Right hindlimb (tissue), 1 donor: Measurements from ENCODE around the gene STK36.

ENCODE experiments used
- DNase-seq: peaks from one replicate; pipeline ENCODE4 v3.0.0-alpha.2; 2018

Gene STK36

DNA sequence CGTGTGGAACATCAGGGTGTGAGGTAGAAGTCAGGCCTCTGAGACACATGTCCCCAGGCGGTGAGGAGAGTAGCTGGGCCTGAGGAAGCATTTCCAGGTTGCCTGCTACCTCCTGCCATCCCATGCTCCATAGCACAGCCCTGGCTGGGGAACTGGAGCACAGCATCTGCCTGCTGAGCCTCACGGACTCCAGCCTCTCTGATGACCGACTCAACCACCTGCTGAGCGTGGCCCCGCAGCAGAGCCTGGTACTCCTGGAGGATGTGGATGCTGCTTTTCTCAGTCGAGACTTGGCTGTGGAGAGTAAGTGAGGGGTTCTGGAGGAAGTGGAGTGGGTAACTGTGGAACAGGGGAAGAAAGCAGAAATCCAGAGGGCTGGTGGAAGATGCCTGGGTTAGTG lies 9.5 kb upstream of the STK36 start:
- DNase-seq = no peak

DNA sequence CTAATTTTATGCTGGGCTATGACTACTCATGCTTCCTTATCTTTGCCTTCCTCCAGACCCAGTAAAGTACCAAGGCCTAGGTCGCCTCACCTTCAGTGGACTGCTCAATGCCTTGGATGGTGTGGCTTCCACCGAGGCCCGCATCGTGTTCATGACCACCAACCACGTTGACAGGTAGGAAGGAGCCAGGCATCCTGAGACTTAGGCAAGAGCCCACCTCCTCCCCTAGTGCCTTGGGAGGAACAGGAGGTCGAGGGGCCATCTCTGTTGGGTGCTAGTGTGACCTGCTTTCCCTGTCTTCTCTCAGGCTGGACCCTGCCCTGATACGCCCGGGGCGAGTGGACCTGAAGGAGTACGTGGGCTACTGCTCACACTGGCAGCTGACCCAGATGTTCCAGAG lies 9.1 kb upstream of the STK36 start:
- DNase-seq = no peak

DNA sequence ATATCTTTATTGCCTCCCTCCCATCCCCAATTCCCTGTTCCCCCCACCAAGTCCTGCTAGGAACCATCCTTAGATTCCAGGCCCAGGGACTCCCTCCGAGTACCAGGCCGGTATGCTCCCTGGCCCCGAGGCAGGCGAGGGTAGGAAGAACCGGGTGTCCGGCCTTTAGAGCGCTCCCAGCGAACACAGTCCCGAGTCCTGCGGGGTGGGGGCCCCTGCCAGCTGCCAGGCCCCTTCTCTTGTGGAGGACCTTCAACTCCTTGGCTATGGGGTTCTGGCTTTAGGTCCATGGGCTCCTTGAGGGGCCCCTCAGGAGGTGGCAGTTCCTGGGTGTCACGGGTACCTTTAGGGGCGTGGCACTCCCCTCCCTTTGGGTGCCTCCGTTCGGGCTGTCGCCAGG lies 8.0 kb upstream of the STK36 start:
- DNase-seq = no peak

DNA sequence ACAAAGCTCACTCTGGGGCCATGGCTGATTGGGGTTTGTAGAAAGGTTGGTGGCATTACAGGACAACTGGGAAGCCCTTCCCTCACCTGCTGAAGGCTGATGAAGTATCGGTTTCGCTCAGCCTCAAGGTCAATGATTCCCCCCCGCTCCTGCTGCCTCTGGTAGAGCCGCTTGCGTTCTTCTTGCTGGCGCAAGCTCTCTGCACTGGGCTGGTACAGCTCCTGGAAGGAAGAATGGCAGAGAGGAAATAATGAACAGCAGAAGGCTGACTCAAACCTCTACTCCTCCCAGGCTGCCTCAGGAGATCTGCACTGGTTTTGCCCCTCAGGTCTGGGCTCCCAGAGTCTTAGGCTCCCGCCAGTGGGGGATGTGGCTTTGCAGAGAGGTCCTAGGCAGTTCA lies 7.2 kb upstream of the STK36 start:
- DNase-seq = no peak

DNA sequence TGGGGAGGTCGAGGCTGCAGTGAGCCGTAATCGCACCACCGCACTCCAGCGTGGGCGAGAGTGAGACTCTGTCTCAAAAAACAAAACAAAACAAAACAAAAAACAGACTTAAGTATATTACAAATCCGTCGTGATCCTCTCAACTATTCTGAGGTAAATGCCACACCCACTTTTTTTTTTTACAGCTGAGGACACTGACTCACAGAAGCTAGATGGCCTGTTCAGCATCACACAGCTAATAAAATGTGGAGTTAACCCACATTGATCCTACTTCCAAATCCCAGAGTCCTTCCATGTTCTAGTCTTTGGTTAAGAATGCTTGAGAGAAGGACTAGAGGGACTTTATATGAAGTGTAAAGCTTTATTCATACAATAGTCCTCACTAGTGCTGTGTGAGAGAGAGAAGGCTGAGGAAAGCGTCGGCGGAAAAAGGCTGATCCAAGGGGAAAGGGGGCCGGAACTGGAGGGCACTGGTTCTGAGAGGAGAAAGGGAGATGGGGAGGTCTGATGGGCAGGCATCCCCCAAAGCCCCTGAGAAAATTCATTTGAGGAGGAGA lies 711 bp upstream of the STK36 start:
- no peak for DNase-seq

DNA sequence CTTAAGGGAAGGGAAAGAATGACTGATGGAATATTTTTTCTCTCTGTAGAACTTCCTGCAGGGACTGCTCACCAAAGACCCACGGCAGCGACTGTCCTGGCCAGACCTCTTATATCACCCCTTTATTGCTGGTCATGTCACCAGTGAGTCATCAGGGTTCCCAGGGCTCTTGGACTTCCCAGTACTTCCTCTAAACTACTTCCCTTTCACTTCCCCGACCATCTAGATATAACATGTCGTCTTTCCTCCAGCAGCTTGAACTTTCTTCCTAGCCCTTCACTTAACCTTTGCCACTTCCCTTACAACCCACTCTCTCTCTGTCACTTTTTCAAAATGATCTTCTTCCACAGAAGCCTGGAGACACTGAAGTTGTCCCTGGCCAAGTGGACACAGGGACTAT lies 7.2 kb downstream of the STK36 start:
- DNase-seq = no peak

DNA sequence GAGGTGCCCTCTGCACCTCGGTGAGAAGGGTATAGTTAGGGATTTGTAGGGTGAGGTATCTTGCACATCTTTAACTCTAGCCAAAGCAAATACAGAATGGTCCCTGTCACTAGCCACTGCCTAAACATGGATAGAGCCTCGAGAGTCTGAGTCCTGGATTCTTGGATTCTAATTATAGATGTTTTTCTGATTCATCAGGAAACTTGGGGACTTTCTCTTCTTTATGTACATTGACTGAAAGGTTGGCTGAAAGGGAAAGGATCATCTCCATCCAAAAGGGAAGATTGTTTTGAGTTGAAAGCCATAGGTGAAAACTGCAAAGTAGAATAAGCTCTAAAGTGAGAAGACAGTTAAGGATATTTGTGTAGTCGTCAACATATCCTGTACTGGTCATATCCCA lies 8.2 kb downstream of the STK36 start:
- DNase-seq = no peak

DNA sequence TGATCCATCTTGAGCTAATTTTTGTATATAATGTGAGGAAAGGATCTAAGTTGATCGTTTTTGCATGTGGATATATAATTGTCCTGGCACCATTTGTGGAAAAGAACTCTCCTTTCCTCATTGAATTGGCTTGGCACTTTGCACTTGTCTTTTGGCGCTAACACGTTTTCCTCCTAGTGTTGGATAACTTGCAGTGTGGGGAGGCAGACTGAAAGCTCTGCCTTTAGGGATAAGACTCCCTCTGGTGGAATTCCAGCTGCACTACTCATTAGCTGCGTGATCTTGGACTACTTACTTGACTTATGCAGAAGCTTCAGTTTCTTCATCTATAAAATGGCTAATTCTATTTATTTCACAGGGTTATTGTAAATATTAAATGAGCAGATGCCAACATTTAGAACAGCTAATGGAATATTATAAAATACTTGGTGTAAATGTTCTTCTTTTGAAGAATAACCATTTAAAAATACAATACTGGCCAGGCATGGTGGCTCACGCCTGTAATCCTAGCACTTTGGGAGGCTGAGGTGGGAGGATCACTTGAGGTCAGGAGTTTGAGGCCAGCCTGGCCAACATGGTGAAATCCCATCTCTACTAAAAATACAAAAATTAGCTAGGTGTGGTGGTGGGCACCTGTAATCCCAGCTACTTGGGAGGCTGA lies 15.6 kb downstream of the STK36 start:
- DNase-seq = peak; percentile 80

DNA sequence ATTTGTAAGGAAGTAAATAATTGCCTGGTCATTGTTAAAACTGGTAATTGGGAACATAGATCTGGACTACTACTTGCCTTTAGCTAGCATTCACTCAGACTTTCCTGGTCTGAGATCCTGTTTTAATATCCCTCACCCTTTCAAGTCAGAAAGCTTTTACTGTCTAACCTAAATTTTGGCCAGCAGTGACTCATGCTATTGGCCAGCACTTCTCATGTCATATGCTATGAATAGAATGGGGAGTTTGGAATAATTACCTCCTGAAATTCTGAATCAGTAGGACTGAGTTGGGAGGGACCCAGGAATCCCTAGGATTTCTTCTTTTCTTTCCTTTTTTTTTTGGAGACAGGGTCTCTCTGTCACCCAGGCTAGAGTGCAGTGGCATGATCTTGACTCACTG lies 19.3 kb downstream of the STK36 start:
- DNase-seq = peak; percentile 30

DNA sequence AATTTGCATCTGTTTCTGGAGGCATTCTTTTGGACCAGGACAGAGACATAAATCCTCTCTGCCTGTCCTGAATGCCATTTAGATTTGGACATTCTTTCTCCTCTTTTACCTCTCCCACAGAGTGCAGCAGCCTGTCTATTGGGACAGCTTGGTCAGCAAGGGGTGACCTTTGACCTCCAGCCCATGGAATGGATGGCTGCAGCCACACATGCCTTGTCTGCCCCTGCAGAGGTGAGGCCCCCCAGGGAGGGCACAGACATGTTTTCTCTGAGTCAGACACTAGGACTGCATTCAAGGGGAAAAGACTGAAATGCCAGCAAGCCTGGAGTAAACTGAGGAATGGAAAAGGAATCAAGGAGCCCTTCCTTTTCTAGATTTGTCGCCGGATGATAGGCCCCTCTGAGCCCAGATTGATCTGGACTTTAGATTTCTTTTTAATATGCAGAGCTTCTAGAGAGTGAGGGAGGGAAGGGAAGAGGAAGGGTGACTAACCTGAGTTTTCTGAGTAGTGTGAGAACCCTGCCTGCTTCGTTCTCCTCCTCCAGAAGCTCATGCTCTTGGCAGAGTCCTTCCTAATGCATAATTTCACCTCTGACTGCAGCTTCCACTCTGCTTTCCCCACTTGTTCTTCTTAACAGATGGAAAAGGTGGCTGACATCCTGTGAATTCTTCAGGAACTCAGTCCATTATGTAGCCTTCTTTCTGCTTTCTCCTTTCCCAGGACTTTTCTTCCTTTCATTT lies 22.7 kb downstream of the STK36 start:
- DNase-seq = no peak

DNA sequence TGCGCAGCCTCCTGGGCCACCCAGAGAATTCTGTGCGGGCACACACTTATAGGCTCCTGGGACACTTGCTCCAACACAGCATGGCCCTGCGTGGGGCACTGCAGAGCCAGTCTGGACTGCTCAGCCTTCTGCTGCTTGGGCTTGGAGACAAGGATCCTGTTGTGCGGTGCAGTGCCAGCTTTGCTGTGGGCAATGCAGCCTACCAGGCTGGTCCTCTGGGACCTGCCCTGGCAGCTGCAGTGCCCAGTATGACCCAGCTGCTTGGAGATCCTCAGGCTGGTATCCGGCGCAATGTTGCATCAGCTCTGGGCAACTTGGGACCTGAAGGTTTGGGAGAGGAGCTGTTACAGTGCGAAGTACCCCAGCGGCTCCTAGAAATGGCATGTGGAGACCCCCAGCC lies 27.0 kb downstream of the STK36 start:
- no peak for DNase-seq

DNA sequence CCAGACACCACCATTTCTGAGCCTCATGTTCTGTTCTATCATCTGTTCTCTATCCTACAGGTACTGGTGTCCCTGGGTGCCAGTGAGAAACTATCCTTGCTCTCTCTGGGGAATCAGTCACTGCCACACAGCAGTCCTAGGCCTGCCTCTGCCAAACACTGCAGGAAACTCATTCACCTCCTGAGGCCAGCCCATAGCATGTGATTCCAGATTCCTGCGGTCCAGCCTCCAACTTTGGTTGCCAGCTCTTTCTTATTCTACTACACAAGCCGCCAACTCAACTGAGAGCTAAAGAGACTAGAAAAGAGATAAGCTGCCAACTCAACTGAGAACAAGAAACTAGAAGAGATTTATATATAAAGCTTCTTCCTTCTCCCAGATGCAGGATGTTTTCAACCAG lies 29.9 kb downstream of the STK36 start:
- no peak for DNase-seq

DNA sequence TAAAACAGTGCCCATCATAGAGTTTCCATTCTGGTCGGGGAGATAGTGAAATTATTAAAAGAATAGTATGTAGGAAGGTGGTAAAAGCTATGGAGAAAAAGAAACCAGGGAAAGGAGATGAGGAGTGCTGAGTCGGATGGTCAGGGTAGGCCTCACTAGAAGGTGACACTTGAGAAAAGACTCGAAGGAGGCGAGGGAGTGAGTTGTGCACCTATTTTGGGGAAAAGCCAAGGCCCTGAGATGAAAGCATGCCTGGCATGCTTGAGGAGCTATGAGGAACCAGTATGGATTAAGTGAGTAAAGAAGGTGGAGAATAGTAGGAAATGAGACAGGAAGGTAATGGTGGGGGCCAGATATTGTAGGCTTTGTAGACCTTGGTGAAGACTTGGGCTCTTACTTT lies 31.5 kb downstream of the STK36 start:
- no peak for DNase-seq

DNA sequence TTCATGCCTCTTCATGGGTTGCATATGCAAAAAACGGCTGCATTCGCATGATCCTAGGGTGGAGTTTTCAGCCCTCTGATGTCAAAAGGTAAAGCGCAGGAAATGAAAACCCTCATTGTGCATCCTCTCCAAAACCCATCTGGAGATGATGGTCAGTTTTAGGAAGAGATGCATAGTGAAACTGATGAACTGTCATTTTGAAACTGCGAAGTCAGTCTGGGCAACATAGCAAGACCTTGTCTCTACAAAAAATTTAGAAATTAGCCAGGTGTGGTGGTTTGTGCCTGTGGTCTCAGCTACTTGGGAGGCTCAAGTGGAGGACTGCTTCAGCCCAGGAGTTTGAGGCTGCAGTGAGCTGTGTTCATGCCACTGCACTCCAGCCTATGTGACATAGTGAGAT lies 36.2 kb downstream of the STK36 start:
- DNase-seq = no peak

DNA sequence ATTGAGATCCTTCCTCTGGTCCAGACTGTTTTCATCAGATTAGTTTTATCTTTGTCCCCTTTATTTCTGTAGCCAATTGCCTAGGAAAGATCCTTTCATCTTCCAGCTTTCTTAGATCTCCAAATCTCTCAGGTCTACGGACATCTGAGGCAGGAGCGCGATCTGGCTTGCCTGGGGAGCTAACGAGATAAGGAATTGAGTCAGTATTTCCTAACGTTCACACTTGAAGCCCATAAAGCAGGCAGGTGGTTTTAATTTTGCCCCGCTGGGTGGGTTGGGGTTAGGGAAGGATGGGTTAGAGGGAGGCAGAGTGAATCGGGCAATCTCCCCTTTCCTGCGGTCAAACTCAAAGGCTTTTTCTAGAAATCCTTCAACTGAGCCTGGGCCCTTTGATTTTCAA lies 38.0 kb downstream of the STK36 start:
- no peak for DNase-seq

DNA sequence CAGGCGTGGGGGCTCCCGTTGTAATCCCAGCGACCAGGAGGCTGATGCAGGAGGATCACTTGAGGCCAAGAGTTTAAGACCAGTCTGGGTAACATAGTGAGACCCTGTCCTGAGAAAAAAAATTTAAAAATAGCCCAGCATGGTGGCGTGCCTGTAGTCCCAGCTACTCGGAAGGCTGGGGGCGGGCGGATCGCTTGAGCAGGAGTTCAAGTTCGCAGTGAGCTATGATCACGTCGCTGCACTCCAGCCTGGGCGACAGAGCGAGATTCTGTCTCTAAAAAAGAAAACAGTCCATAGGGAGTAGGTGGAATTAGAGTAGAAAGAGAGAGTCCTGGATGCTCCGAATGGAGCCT lies 38.4 kb downstream of the STK36 start:
- DNase-seq = no peak

DNA sequence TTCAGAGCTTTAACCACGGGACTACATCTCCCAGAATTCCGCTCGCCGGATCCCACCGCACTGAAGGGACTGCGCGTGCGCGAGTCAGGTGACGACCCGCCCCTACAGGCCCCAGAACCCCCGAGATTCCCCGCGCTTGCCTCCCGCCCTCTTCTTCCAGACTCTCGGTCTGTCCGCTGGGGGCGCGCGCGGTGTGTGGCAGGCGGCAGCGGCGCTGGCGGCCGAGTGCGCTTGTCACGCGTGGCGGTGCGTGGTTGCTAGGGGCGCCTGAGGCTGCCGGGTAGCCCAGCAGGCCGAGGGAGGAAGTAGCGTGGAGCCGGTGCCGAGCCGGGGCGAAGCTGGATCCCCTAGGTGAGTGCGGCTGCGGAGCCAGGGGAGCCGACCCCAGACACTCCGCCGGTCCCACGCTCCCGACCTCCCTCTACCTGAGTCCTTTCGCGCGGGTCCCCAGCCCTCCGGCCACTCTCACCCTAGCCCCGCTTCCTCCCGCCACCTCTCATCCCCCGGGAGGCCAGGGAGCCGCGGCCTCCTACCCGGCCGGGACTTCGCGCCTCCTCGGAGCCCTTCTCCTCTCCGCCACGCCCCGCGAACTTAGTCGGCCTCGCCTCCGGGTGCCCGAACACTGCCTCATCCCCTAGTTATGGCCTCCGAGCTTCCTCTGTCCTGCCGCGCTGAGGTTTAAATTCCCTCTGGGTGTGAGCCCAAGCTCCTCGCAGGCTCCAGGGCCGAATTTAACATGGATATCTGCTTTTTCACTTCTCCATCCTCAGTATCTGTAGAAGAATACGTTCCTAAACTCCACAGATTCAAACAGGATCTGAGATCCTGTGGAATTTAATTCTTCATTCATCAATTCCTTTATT lies 39.0 kb downstream of the STK36 start, which contains the start of gene TTLL4:
Gene TTLL4, plus strand, starts transcription at position 149 of the 863 bp plus-strand sequence. CDS start 26,842 bp downstream, outside the sequence.
- peak; percentile 98 for DNase-seq

DNA sequence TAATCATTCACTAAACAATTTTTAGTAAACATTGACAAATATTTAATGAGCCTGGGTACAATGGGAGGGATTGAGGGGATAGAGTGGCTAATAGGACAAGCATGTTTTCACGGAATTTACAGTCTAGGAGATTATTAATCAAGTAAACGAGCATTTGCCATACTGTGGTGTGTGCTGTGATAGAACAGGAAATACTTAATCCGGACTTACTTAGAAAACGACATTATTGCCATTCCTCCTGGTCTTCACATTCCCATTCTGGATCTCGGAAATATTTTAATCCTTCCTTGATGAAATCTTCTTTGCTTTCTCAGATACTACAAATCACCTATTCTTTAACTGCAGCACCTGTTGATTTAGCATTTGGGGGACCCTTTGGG lies 39.7 kb downstream of the STK36 start:
- DNase-seq = no peak

DNA sequence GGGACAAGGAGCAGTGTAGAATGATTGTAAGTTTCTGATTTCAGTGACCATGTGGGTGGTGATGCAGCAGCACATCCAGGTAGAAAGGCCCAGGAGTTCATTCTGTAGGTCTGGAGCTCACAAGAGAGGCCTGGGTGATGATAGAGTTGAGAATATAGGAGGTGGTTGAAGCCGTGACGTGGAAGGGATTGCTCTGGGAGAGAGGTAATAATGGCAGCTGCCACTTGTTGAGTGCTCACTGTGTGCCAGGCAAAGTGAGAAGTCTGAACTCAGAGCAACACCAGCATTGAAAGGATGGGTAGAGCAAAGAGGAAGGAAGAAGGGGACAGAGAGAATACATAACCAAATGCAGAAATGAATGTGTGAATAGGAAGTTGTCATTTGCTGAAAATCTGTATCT lies 42.0 kb downstream of the STK36 start:
- no peak for DNase-seq

DNA sequence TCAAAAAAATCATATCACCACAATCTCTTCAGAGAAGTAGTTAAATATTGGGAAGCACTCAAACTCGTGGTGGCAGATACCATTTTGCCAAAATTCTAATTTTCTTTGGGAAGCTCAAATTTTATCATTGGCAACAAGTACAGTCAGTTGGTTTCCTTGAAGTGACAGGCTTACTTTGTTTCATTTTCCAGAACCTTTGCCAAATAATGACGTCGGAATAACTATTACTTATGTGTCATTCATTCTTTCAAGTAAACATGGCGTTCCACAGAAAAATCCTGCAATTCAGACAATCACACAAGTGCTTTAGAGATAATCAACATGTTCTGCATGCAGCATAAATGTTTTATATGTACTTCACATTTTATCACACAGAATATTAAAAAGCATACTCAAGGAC lies 44.2 kb downstream of the STK36 start:
- no peak for DNase-seq

DNA sequence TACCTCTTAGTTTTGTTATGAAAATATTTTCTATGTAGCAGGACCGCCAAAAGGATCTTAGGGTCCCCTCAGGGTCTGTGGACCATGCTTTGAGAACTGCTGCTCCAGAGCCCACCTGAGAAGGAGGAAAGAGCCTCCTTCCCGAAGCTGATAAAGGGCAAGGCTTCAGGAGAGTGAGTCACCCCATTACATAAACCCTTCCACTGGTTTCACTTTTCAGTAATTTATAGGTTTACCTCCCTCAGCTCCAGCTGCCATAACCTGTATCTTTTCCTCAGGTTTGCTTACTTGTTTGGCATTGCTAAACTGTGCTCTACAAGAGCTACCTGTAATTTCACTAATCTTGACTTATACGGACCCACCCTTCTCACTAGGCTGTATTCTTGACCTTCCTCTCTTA lies 45.4 kb downstream of the STK36 start:
- DNase-seq = no peak

DNA sequence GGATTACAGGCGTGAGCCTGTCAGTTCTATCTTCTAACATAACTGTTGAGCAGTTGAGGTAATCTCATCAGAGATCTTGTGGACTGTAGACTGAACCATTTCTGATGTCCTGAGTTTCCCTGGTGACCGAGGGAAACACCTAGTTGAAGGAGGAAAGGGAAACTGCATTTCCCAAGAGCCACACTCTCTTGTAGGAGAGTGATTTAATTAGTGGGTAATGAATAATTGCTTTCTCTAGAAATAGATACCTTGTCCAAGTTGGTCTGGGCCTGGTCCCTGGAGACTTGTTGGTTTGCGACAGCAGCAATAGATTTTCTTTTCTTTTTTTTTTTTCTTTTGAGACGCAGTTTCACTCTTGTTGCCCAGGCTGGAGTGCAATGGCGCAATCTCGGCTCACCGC lies 46.2 kb downstream of the STK36 start:
- DNase-seq = no peak

DNA sequence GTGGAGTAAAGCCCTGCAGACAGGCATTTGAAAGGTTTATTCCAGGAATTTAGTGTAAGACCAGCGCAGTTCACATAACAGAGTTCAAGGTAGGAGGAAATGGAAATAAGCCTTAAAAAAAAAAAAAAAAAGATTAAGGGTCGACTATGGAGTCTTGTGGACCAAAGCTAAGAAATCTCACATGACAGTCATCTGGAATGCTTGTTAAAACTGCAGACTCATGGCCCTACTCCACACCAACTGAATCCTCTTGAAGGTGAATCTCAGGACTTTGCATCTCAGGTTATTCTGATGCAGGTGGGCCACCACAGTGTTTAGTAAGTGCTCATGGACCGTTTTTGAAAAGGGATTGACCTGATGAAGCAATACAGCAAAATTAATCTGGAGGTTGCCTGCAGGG lies 47.6 kb downstream of the STK36 start:
- no peak for DNase-seq
